GM12874 (cell line): ENCODE data around the gene FXYD7.

Experiments
- CTCF ChIP-seq: IDR thresholded peaks from 2 replicates; pipeline ENCODE4 v1.5.1; 2011; ENCODE audit warnings: low read depth, mild to moderate bottlenecking, control low read depth, low read length, moderate library complexity; ENCODE audit not compliant: insufficient read depth

The FXYD7 gene

GRCh38 chr19:35115177-35115951, 27.7 kb upstream of the FXYD7 start, which contains the start of gene FXYD3:
Gene FXYD3, plus strand, starts transcription at chr19:35115823. Its CDS starts 3,554 bp downstream, at chr19:35119377.
- no peak for TF ChIP-seq CTCF

- no peak for TF ChIP-seq CTCF
These were observed 26.8 kb upstream of the FXYD7 start for GRCh38 chr19:35116072-35116801.

DNA sequence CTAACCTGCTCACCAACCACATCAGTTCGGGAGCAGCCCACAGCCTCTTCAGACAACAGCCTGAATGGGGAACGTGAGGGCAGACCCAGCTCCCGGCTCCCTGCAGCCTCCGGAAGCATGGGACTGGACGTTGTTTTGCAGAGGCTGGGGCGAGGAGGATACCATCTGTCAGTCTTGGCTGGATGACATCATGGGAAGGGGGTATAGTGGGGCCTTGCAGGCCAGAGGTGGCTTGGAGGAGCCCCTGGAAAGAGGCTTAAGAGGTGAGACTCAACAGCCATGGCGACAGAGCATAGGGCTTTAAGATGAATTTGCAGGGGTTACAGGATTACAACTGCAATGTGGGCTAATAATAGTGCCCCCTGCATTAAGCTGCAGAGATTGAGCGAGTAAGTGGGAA, 25.9 kb upstream of the FXYD7 start:
- no peak for TF ChIP-seq CTCF

DNA sequence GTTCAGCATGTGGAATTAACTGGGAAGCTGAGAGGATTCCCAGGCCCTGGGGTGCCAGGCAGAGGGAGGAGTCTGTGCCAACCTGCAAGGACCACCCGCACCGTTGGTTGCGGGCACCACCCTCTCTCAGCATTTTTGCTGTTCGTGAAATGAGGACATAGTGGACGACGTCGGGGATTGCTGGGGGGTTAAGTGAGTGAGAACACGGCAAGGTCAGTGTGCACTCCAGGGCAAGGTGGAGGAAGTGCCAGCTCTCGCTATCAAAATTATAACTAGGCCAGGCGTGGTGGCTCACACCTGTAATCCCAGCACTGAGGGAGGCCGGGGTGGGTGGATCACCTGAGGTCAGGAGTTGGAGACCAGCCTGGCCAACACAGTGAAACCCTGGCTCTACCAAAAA, 25.3 kb upstream of the FXYD7 start:
- no peak for TF ChIP-seq CTCF

GRCh38 chr19:35118268-35119020, 24.6 kb upstream of the FXYD7 start:
- TF ChIP-seq CTCF, result no peak

DNA sequence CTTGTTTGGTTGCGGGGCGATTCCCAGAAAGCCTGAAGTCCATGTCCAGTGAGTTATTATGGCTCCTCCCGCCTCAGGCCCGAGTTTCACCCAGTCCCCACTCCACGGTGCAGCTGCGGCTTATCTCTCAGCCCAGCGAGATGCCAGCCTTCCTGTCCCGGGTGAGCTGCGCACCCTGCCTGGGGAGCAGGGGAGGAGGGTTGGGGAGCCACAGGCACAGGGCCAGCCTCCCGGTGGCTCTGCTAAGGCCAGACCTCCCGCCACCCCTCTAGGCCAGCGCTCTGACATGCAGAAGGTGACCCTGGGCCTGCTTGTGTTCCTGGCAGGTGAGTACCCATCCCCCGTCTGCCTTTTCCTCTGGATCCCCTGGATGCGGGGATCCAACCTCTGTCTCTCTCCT, 24.0 kb upstream of the FXYD7 start:
- no peak for TF ChIP-seq CTCF

- TF ChIP-seq CTCF, result no peak
These were observed 23.4 kb upstream of the FXYD7 start for GRCh38 chr19:35119578-35120155.
